HG03432 (cell line): Measurements from ENCODE around the gene RASD2.

Experiments used
- ATAC-seq: cut with Tn5 transposase; IDR thresholded peaks from one replicate; pipeline ENCODE4 v1.9.1; 2021; ENCODE audit warnings: mild to moderate bottlenecking, moderate library complexity; ENCODE audit not compliant: unreplicated experiment

RASD2 gene

DNA sequence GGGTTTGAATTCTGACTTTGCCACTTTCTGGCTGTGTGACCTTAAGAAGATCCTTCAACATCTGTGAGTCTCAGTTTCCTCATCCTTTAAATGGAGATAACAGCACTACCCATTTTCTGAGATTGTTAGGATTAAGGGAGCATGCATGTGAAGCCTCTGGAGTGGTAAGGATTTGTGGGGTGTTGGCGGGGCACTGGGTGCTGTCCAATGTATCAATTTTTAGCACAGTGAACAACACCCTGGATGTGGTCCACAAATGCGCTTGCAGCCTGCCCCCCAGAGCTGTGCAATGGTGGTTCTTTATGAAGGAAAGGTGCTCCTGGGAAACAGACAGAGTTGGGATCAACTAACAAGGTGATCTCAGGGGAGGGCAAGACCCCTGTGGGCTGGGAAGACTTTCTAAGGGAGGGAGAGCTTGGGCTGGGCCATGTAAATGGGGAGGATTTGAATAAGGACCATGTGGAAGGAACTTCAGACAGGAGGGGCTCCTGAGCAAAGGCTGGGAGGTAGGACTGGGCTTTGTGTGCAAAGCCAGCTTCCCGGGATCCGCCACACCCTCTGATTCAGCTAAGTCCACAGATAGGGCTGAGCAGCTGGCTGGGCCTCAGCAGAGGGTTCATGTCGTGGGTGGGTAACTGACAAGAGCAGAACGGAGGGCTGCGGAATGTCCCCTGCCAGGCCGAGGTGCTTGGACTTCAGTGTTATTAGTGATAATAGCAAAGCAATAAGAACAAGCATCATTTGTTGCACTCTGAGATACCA is 22.7 kb upstream of the RASD2 start:
- no peak for ATAC-seq

DNA sequence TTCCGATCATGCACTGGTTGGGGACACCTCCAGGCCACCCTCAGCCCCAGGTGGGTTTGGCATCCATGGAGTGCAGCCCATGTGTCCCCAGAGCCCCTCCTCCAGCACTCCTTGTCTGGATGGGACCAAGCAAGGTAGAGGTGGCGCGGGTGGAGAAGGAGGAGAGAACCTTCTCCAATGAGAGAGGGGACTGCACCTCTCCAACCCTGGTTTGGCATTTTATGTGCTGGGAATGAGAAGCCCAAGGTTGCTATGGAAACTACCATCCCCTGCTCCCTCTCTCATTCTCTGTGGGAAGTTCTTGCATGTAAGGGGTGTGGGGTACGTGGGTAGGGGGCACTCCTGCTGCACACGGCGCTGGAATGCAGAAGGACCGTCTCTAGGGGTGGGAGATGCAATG is 21.8 kb upstream of the RASD2 start:
- no peak for ATAC-seq

DNA sequence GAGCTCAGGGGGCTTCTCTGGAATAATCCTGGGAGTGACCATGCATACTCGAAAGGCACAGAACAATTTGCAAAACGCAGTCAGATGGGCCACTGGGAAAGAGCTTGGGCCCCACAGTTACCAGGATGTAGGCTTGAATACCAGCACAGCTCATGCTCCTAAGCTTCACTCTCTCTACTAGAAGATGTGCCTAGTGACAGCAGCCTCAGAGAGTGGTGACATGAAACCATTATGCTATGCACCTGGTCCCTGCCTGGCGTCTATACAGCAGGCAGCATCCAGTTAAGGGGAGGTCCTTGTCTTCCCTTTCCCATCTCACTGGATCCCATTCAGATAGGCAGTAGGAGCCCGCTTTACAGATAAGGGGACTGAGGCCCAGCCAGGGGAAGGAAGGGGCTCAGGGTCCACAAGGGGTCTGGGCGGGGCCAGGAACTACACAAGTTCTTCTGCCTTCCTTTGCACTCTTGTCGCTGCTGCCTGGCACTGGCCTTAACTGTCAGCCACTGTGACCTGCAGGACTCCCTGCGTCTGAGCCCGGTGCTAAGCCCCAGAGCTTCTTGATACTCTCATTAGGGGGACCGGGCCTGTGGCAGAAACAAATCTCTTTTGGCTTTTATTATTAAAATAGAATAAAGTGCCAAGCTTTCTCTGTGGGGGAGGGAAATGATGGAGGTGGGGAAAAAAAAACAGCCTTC is 21.2 kb upstream of the RASD2 start:
- ATAC-seq = no peak

DNA sequence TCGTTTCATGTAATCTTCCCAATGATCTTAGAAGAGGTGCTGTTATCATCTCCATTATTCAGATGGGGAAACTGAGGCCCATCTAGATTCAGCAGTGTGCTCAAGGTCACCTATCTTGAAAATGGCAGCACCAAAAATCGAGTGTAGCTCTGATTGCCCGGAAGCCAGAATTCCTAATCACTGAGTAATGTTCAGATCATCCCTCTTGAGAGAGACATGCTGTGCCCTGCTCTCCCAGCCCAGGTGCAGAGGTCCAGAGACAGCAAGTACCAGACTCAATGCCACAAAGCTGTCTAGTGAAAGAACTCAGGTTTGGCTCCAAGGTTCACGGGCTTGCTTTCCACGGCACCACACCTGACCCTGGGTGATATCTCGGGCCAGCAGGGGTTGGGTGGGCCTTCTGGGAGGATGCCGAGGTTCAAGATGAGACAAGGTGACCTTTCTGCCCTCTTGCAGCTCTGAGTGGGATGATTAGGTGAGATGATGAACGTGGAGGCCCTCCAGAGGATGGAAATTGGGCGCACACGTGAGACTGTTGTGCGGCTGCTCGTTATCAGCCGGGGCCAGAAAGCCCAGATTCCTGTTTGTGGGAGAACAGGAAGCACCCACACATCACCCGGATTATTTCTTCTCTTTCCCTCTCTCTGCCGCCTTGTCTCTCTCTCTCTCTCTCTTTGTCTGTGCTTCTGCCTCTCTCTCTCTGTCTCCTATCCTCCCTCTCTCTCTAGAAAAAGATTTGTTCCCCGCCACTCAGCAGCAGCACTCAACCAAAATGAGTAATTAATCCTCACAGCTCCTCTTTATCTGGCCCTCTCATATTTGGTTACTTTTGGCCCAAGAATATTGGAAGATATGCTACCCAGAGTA is 19.0 kb upstream of the RASD2 start:
- no peak for ATAC-seq

DNA sequence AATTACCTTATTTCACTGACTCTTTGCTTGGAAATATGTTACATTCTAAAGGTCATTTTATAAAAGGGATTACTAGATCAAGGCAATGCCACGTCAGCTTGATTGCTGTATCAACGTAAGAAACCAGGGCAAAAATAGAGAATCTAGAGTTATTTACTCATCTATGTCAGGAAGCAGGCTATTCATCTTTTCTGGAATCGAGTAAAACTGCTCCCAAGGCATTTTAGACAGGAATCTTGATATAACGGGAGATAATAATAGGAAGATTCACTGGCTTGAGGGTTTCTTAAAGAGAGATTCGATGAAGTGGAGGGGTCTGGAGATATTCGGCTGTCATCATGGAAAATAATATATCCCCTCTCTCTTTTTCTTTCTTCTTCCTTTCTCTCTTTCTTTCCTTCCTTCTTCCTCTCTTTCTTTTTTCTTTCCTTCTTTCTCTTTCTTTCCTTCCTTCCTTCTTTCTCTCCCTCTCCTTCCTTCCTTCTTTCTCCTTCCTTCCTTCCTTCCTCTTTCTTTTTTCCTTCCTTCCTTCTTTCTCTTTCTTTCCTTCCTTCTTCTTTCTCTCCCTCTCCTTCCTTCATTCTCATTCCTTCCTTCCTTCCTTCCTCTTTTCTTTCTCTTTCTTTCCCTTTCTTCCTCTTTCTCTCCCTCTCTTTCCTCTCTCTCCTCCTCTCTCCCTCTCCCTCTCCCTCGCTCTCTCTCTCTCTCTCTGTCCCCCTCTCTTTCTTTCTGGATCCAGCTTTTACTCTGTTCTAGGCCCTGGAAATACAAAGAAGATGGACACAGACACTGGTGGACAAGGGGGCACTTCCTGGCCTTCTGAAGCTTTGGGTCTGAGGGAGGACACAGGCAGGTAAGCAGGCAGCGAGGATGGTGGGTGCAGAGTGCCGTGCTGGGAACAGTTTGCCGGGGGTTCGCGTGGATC is 18.1 kb upstream of the RASD2 start:
- ATAC-seq = no peak

DNA sequence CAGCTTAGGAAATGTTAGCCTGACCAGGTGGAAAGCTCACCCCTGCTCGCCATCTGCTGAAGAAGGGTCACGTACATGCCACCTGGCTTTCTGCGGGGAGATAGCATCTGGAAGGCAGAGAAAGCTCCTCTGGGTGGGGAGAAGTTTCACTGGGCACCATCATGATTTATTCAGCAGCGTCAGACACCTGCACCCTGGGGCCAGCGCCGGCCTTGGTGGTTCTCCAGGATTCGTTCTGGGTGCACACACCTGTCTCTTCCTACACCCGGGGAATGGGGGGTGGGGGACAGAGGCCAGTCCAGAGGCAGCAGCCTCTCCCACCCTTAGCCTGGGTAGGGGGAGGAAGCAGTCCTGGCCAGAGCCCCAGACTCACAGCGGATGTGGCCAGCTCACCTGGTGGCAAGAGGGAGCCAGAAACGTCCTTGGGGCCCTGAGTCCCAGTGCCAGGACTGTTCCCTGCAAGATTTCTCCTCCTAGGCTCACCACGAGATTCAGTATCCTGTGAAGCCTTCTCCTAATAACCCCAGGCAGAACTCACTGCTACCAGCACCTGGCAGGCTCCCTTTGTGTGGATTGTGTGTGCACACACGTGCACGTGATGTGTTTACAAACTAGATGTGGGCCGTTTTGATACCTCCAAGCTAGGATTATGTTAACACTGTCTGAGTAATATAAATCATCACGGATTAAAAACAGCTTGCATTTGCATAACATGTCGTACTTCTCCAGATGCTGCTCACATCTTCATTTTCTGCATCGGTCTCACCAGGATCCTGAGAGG is 17.3 kb upstream of the RASD2 start:
- ATAC-seq = no peak

DNA sequence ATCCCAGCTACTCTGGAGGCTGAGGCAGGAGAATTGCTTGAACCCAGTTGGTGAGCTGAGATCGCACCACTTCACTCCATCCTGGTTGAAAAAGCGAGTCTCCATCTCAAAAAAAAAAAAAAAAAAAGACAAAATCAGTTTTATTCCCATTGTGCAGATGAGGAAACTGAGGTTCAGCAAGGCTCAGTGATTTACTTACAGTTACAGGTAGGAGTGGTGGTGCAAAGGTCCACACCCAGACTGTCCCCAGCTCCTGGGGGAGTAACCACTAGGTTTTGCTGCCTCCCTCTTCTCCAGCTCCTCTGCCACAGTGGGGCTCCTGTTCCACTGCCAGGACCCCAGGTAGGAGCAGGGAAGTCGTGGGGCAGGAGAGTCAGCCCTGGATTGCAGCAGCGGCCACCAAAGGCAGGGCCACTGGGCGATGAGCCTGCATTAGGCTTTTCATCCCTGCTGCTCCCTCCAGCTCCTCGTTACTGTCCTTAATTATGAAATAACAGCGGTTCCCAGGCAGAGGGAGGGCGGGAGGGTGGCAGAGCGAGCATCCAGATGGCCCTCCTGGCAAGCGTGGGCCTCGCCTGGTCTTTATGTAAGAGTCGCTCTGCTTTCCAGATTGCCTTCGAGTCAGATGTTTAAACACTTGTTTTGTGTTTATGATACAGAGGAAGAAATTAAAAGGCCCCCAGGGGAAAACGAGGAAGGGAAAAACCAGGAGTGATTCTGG is 15.5 kb upstream of the RASD2 start:
- ATAC-seq = no peak

DNA sequence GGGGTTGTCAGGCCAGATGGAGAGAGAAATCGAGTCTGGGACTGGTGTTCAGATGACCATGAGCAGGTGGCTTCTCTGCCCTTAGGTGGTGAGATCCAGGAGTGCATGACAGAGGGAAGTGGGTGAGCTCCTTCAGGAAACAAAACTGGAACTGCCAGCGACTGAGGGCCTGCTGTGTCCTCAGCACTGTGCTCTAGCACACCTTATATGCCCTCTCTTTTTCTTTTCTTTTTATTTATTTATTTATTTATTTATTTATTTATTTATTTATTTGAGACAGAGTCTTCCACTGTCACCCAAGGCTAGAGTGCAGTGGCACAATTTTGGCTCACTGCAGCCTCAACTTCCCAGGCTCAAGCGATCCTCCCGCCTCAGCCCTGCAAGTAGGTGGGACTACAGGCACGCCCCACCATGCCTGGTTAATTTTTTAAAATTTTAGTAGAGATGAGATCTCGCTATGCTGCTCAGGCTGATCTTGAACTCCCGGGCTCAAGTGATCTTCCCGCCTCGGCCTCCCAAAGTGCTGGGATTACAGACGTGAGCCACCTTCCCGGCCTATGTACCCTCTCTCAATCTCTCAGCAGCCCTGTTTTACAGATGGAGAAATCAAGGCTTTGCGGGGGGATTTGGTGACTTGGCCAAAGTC is 14.8 kb upstream of the RASD2 start:
- no peak for ATAC-seq

DNA sequence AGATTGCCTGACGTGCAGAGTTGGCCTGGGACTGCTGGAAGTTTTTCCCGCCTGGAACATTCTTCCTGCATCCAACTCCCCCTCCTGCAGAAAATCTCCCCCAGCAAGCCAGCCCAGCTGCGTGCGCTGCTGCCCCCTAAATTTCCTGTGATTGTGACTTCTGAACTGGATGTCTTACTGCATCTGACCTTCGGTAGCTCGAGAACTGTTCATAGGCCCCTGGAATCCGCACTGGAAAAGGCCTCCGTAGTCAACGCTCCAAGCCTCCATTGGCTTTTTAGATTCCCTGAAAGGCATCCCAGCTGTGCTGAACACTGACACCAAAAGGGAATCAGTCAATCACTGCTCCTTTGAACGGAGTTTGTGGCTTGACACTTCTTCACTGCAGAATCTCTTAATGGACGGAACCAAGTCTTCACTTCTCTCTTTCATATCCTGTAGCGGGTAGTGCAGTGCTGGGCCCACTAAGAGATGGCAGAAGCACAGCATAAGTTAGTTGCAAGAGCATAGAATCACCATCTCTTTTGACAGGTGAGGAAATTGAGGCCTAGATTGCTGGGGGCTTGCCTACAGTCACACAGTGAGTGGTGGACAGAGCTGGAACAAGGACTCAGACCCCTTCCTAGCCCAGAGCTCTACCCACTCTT is 14.2 kb upstream of the RASD2 start:
- no peak for ATAC-seq

DNA sequence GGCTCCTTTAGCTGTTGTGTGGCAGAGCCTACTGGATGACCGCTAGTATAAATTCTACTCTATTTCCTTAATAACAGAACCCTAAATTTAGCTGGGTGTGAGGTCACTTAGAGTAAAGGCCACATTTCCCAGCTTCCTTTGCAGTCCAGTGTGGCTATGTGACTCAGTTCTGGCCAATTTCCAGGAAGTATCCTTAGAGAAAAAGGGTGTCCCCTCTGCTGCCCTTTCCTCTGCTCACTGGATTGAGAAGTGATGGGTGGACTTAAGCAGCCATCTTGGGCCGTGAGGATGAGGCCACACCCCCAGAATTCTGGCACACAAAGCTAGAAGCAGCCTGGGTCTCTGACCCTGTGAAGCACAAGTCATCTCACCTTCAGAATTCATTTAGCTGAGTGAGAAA is 11.7 kb upstream of the RASD2 start:
- ATAC-seq = no peak

DNA sequence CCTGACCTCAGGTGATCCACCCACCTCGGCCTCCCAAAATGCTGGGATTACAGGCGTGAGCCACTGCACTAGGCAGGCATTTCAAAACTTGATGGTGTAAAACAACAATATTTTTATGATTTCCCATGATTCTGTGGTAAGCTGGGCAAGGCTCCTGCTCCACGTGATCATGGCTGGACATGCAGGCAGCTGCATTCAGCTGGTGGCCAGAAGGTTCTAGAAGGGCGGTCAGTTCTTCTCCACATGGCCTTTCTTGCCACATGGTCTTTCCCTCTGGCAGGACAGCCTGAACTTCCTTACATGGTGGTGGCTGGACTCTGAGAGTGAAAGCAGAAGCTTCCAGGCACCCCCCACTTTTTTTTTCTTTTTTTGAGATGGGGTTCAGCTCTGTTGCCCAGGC is 9.9 kb upstream of the RASD2 start:
- ATAC-seq = no peak

DNA sequence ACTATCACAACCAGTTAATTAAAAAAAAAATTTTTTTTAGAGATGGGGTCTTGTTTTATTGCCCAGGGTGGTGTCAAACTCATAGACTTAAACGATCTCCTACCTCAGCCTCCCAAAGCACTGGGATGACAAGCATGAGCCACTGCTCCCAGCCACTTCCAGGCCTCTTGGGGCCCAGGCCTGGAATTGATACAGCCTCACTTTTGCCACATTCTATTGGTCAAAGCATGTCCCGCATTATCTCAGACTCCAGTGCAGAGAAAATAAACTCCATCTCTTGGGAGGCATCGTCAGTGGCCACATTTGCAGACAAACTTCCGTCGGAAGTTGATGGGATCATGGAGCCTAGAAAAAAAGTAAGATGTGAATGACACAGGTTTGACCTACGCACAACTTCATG is 9.4 kb upstream of the RASD2 start:
- ATAC-seq = no peak

DNA sequence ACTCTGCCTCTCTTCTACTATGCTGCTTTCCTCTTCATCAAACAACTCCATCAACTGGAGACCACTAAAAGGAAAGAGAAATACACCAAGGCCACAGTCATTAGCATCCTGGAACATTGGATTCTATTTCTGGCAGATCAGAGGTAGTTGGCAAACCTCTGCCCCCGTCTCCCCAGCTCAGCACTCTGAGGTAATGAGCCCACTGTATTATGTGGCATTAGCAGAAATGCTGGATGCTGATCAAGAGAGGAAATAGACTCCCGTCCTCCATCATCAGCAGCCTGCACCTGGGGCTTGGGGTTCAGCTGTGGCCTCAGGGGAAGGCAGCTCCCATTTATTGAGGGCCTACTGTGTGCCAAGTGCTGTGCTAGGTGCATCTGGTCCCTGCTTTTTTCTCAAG is 9.0 kb upstream of the RASD2 start:
- ATAC-seq = no peak

DNA sequence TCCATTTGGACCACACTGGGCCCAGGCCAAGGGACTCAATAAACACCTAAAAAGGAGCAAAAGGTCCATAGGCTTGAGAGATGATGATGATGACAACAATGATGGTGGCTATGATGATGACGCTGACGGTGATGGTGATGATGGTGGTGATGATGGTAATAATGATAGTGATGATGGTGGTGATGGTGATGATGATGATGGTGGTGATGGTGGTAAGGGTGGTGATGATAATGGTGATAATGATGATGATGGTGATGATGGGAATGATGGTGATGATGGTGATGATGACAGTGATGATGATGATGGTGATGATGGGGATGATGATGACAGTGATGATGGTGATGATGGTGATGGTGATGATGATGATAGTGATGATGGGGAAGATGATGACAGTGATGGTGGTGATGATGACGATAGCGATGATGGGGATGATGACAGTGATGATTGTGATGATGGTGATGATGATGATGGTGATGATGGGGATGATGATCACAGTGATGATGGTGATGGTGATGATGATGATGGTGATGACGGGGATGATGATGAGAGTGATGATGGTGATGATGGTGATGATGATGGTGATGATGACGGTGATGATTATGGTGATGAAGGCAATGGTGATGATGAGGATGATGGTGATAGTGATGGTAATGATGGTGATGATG is 7.1 kb upstream of the RASD2 start:
- ATAC-seq = no peak

DNA sequence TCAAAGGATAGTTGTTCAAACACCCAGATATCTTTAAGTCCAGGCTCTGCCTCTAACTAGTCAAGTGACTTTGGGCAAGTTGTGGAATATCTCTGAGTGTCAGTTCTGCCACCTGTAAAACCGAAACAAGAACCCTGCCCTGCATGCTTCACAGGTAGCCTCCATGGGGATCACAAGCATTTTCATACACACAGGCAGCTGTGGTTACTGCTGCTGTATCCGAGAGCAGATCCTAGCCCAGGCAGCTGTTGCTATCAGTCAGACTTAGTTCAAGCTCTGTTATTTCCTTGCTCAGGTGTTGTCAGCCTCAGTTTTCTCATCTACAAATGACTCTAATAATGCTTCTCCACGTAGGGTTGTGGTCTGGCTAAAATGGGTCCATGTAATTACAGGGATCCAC is 6.5 kb upstream of the RASD2 start:
- ATAC-seq = no peak

DNA sequence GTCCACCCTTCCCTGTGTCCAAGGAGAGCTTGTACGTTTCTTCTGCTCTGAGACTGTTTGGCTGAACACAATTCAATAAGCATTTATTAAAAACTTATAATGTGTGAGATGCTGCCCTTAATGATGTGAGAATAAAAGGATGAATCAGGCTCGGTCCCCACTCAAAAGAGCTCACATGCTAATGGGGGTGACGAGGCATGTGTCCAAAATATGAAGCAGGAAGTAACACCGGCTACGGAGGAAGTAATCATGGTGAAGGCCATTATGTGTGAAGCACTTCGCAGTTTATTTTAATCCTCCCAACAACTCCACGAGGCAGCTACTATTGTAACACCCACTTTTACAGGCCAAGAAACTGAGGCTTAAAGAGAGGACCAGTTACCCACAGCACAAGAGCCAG is 3.4 kb upstream of the RASD2 start:
- no peak for ATAC-seq

DNA sequence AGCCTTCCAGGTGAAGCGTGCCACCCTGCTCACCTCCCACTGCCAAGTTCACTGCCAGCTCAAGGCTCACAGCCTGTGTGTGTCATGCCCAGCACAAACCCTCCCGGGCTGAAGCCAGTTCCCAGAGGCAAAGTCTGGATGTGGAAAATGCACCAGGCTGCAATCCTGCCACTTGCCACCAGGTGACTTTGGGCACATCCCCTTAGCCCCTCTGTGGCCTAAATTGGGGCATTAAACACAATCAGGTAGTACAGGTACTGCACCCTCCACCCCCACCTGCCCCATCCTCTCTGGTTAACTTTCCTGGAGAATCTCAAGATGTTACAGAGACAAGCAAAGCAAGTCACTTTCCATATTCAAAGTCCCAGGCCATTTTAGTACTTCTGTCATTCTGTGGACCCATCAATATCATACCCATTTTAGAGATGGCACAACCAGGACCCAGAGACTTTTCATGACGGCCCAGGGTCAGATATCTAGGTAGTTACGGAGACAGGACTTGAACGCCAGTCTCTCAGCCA is 1.8 kb upstream of the RASD2 start:
- ATAC-seq = no peak

DNA sequence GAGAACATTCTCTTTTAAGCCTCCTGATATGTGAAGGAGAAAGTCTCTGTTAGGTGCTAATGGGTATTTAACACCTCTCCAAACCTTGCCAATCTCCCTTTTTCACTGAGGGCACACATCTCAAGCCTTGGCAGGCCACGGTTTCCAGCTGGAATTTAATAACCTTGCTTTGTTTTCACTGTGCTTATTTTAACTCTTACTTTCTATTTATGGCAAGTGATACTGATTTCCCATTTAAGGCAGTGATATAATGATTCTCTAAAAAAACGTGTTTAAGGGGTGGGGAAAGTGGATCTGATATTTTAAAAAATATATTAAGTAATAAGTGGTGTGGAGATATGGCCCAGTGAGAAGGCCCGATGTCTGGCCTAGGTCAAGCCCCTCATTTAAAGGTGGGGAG is 1.1 kb upstream of the RASD2 start:
- ATAC-seq = no peak
